NCI-H2081 treated with DMSO at 0.1 percent for 48 hours (cell line): ENCODE results near the gene ACTRT2.

Experiments
- DNase-seq: peaks from one replicate; lab custom pipeline; 2025; lab: John Stamatoyannopoulos, UW

Gene ACTRT2

DNA sequence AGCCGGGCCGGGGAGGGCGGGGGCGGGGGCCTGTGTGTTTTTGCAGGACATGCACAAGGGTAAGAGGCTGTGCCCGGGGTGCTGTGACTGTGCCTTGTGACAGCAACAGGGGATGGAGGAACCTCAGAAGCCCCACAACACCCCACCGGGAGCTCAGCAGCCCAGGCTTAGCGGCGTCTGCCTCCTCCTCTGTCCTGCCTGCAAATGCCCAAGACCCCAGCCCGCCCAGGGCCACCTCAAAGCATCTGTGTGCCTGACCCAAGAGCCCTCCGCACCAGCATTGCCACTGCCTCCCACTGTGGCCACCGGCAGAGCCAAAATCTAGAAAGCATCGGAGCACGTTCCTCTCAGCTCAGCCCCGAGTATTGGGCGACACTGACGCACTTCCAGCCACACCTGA is 2.7 kb upstream of the ACTRT2 start:
- no peak for DNase-seq

DNA sequence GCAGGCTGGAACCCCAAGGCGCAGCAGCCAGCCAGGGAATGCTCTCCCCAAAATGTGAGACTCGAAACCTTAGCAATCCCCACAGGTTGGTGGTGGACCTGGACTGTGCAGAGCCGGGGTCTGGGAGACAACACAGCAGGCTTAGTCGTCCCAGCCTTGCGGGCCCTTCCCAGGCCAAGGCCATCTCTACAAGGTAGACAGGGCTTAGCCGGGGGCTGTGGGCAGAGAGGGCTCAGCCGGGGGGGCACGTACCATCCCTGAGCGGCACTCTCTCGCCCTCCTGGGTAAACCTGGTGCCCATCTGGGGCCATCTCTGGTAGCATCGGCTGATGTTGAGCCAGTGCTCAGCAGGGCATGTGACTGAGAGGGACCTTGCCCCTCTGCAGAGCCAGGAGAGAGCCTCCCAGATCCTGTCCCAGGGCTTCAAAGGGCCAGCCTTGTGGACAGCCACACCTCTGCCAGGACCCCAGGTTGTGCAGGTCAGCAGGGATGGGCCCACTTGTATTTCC is 2.2 kb upstream of the ACTRT2 start:
- no peak for DNase-seq

DNA sequence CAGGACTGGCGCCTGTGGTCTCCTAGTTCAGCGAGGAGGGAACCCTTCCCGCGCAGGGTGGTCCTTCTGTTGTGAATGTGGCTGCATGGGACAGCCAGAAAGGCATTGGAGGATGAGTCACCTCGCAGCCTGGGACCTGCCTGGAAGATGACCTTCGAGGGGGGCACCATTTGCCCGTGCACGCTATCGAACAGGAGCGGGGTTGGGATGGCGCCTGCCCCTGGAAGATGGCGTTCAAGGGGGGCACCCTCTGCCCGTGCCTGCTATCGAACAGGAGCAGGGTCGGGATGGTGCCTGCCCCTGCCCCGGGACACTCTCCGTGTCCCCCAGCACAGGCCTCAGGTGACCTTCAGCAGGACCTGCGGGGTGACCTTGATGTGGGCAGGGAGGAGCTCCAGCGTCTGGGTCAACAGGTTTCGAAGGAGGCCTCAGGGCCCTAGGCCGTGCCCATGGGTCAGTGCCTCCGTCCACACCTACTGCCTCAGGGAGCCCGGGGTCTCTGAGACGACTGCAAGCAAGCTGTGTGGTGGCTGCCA is 1.7 kb upstream of the ACTRT2 start:
- no peak for DNase-seq

DNA sequence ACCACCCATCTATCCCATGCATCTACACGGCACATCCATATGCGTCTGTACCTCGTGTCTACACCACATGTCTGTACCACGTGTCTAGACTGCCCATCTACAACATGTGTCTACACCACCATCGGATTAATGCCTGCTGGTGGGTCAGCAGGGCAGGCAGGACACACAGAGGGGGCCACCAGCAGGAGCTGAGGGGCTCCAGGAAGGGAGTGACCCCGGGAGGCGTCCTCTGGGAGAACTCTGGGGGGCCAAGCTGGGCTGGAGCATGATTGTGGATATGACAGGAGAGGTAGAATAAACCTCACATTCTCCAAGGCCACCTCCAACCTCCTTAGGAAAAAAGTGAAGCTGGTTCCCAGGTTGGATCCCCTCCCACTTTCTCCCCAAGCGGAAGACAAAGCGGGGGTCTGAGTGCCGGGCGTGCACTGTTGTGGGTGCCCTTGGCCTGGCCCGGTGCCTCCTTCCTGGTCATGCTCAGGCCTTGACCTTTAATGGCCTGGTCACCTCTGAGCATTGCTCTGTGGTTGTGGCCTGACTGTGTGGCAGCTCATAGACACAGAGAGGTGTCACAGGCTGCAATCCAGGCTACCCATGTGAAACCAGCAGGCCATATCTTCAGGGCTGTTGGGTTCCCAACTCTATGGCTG is 881 bp upstream of the ACTRT2 start:
- no peak for DNase-seq

DNA sequence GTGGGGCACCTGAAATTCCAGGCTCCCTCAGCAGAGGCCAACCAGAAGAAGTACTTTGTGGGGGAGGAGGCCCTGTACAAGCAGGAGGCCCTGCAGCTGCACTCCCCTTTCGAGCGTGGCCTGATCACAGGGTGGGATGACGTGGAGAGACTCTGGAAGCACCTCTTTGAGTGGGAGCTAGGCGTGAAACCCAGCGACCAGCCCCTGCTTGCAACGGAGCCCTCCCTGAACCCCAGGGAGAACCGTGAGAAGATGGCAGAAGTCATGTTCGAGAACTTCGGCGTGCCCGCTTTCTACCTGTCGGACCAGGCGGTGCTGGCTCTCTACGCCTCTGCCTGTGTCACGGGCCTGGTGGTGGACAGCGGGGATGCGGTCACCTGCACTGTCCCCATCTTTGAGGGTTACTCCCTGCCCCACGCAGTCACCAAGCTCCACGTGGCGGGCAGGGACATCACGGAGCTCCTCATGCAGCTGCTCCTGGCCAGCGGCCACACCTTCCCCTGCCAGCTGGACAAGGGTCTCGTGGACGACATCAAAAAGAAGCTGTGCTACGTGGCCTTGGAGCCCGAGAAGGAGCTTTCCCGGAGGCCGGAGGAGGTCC is 634 bp downstream of the ACTRT2 start:
- no peak for DNase-seq

DNA sequence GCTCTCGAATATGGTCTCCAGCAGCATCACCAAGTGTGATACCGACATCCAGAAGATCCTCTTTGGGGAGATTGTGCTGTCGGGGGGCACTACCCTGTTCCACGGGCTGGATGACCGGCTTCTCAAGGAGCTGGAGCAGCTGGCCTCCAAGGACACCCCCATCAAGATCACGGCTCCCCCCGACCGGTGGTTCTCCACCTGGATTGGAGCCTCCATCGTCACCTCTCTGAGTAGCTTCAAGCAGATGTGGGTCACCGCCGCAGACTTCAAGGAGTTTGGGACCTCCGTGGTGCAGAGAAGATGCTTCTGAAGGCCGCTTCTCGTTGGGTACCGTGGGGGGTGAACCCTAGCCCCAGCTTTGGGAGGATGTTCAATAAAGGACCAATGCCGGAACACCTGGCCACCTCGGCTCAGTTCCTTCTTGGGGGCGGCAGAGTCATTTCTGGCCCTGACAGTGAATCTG is 1.3 kb downstream of the ACTRT2 start:
- DNase-seq: no peak

DNA sequence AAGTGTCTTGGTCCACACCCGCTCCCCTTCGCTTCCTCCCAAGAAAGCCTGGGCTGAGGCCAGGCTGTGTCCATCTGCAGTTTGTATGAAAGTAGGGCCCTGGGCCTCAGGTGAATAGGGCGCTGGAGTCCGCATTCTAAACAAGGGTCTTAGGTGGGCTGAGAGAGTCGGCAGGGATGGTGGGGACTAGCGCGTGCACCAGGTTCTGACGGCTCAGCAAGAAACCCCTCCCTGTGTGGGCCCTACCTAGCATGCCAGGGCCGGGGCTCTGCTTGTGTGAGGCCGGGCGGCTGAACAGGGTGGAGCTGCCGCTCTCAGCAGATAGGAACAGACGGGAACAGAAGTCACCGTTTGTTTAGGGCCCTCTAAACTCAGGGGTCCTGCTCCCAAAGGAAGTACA is 1.7 kb downstream of the ACTRT2 start:
- DNase-seq: no peak

DNA sequence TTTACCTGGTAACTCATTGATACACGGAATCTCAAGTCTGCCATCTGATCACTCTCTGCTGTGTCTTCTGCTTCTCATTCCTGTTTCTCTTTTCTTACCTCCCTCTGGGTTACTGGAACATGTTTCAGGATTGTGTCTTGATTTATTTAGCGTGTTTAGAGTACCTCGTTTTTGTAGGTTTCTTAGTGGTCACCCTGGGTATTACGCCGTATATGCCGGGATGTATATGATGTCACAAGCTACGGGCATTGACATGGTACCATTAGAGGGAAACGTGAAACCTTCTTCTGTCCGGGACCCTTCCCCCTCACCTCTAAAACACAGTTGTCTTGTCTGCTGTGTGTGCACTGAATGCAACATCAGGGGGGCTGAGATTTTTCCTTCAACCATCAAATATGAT is 2.8 kb downstream of the ACTRT2 start:
- DNase-seq: no peak

DNA sequence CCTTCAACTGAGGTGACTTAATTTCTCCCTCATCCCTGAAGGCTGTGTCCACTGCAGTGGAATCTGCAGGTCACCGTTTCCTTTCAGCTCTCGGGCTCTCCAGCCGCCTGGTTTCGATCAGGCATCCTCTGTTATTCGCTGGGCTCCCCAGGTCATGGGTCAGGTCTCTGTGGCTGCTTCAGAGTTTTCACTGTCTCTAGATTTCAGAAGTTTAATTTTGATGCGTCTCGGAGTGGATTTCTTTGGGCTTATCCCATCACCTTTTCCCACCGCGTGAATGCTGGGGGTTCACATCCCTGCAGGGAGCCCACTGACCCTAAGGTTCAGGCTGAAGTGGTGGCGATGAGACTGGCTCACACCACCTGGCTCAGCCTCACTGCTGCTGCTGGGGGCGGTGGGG is 3.3 kb downstream of the ACTRT2 start:
- DNase-seq: no peak

DNA sequence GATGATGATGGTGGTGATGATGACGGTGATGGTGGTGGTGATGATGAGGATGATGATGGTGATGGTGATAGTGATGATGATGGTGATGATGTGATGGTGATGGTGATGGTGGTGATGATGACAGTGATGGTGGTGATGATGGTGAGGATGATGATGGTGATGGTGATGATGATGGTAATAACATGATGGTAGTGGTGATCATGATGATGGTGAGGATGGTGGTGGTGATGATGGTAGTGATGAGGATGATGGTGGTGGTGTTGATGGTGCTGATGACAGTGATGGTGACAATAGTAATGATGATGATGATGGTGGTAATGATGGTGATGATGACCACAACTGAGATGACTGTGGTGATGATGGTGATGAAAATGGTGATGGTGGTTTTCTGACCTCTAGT is 4.9 kb downstream of the ACTRT2 start:
- no peak for DNase-seq

DNA sequence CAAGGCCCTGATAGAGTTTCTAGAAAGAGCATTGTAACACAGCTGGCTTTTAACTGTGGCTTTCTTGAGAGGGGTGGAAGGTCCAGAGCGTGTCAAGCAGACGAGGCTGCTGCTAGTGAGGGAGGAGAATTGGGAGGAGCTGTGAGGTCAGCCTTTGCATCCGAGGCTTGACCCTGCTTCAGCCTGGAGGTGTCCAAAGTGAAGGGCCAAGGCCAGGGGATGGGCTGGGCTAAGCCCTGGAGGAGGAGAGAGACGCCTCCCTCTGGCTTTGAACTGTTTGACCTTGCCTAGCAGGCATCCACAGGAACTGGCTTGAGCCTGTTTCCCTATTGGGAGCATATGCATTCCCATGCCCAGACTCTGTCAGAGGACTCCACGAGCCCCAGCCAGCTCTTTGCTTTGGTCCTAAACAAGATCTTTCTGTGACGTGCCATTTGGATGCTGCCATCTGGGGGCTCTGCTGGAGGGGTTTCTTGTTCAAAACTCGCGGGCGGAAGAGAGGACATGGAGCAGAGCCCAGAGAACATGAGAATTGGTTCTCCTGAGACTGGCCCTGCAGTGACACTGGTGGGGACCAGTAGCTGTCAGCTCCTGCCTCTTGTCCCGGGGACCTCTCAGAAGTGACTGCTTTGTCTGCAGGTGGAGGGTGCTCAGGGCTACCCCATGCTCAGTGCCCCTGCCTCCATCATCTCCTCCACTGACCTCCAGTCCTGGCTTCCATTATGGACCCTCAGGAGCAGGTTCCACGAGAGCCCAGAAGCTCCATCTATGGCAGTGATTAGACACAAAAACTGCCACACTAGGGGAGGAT is 5.5 kb downstream of the ACTRT2 start:
- DNase-seq: no peak

DNA sequence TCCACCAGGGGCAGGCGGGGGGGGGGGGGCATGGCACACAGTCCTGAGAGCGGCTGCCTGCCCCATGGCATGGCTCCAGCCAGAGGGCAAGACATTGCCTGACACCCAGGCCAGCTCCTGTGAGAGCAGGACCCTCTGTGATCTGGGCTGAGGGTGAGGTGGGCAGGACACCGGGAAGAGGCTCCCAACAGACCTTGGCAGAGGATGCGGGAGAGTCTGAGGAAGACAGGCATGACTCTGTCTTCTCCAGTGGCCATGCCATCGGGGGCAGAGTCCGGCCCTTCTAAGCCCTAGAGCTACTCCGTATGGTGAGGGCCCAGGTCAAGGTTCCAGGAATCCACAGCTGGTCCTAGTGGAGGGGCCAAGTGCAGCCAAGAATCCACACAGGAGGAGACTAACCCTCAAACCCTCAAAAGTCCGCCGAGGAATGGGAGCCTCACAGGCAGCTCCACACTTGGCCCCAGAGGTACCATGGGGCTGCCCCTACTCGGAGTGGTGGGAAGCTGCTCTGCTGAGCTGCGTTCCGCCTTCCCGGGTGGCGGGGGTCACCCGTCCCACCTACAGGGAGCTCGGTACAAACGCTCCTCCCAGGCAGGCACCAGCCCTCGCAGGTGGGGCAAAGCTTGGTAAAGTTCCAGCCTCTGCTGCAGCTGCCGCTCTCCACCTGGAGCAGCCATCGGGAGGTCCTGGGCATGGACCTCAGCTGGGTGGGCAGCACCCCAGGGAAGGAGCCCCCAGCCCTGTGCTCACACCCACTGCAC is 6.5 kb downstream of the ACTRT2 start:
- DNase-seq: no peak

DNA sequence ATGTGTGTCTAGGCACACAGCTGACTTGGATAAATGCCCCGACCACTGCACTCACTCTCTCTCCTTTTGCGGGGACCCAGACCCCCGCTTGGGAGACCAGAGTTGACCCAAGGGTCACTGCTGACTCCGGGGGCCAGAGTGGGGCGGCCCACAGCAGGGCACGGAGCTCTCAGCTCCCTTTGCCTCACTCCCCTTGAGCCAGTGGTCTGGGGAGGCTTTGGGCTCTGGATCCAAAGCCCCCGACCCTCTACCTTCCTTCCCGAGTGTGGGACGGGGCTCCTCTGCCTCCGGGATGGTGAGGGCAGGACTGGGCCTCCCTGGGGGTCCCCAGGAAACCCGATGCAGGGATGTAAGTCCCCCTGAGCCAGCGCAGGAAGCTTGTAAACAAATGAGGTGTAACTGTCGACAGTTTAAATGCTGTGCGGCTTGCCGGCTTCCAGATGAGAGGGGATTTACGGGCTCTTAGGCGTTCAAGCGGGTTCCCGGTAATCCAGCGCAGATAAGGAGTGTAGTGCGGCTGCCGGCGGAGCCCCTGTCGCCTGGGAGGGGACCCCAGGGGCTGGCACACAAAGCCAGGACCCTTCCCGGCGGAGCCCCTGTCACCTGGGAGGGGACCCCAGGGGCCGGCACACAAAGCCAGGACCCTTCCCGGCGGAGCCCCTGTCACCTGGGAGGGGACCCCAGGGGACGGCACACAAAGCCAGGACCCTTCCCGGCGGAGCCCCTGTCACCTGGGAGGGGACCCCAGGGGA is 7.4 kb downstream of the ACTRT2 start:
- no peak for DNase-seq

DNA sequence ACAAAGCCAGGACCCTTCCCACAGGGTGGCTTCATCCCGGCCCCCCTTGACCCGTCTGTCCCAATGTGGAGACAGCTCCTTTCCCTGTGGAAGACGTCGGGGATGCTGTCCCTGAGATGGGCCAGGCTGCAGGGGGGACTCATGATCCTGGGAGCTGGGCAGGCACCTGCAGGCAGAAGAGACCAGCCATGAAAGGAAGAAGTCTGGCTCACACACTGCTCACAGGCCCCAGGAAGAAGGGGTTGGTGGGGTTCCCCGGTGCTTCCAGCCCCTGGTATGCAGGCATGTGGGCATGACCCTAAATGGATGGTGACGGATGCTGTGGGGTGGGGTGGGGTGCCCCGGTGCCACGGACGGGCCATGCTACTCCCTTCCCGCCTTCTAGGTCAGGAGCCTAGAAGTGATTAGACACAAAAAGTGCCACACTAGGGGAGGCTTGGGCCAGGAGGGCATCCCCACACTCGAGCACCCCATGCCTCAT is 8.3 kb downstream of the ACTRT2 start:
- DNase-seq: no peak

DNA sequence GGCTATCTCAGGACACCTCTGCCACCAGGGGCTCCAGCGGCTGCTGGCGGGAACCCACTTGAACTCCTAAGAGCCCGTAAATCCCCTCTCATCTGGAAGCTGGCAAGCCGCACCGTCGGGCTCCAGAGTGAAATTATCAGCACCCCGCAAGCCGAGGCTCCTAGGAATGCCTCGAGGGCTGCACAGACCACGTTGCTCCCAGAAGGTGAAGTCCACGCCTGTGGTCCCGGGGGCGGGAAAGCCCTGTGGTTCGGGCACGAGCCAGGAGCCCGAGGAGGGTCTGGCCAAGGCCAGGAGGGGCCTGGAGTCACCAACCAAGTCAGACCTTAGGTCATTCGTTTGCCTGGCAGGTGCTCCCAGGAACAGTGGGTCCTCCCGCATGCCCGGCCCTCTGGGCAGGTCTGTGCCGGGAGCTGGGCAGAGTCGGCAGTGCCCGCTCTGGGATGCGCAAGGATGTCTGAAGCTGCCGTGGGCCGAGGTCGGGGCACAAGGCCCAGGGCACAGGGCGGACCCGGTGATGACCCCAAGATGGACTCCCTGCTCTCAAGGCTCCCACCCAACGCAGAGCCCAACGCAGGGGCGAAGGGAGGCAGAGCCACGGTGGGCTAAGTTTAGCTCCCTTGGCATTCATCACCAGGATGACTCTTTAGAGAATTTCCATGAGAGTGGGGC is 8.9 kb downstream of the ACTRT2 start:
- no peak for DNase-seq

DNA sequence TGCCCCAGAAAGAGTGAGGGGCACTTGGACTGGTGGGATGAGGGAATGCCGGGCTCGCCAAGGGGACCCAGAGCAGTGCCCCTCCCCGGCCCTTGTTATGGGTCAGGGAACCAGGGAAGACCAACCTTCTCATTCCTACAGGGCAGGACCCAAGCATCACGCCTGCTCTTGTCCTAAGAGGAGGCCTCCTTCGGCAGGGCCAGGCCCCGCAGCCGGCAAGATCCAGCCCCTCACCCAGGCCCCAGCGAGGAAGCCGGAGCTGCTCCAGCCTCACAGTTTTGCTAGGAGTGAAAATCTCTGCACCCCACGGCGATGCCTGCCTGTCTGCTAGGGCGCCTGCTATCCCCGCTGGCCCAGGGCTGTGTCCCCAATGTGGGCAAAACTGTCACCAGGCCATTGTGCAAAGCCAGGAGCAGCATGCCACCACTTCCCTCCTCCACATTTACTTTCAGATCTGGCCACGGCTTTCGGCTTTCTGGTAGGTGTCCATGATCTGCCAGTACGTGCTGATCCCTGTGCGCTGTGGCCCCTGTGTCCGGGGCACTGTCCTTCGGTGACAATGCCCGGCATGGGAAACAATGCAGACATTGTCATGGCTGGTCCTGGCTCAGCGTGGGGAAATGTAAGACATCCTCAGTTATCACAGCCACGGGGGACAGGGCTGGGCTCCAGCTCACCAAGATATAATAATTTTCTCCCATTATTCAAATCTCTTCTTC is 9.6 kb downstream of the ACTRT2 start:
- DNase-seq: no peak

DNA sequence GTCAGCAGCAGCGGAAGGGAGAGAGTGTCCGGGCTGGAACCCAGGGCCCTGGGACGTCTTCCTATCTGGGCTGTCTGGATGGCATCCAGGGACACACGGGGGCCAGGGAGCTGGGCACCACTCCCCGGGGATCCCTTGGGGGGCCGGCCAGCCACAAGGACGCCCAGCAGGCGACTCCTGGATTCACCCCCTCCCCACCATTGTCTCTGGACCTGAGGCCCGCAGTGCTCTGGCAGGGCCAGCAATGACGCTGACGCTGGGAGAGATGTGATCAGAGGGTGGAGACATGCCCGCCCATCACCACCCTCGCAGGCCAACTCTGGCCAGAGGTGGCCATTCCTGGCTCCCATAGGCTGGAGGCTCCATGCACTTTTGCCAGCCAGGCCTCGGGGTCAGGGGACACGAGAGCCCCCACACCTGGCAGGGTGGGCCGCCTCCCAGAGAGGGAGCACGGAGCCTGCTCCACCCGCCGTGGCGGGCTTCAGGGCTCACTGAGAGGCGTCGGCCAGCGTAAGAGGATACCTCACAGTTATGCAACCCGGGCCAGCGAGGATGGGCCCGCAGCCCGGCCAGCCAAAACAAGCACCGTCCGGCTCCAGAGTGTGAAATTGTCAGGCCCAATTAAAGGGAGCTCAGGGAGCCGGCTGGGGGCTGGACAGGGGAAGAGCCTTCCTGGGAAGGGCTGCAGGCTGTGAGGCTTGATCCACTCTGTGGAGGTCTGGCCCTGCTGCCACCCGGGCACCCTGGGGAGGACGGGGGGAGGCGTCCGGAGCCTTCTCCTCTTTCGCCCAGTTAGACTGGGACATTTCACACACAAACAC is 10.3 kb downstream of the ACTRT2 start:
- no peak for DNase-seq

DNA sequence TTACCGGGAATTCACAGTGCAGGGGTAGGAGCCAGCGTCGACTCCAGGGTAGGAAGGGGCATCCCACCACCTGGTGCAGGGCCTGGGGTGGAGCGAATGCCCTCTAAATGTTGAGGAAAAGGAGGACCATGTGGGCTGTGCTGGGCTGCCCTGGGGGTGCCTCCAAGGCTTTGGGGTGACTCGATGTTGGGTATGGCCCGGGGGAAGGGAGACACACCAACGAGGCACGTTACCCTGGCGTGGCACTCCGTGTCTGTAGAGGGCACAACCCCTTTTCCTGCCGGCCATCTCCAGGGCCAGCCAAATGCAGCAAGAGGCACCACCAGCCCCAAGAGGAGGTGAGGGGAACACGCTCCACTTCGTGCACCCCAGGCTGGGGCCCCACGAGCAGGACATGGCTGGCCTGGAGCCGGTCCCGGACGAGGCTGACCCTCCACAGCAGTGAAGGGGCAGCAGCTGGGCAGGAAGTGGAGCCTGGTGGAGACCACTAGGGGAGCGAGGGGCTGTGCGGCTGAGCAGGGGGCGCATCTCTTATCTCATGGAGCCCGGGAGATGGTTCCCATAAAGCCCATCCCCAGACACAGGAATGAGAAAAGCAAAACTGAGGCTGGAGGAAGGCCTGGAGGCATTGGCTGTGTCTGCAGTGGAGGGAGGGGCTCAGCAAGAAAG is 11.2 kb downstream of the ACTRT2 start:
- DNase-seq: no peak
